ENCODE results near the gene DAAM1. TPM values are rescaled to one million over a fixed set of nuclear protein-coding genes. Genes with fewer than 3 reads are reported as not detected.

Gene DAAM1
- polyA plus RNA-seq, 2 of the 4 experiments (the other 2 are of a cell fraction), result 6.8 to 10.8 TPM

DNA sequence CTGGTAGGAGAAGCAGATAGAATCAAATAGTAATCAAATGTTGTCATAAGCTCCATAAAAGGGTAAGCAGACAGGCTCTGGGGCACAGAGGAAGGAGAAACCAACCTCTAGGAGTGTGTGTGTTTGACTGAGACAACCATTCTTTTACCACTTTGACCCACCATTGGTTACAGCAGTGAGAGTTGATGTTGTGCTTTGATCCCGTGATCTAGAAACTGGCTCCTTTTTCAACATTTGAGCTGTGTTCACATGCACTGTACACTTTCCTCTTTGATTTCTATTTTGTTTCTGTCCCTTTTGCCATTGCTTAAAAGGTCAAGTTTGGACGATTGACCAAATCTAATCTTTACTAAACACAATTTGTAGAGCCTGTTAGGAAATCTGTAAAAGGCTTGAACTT lies 108.0 kb downstream of the DAAM1 start:
- Histone ChIP-seq H3K9me3 (no peaks in the 10 kb centered on the region), H3K4me2 (no peak overlapping the region), H3K4me3 (no peak overlapping the region), H3K4me1 (no peaks in the 10 kb centered on the region), H3K27ac (no peak overlapping the region)
- DNase-seq (ENCODE audit: low read depth in 1 of 2, low spot score in 1 of 2), result no peak
- CTCF ChIA-PET, result interaction anchor here (1.3 to 1.6 kb wide), 2 partner anchors 33 to 34 kb away, joined by 3 read pairs; no protein-coding TSS in a partner anchor
- POLR2A ChIA-PET, result no interaction called here
- ATAC-seq, result no peak
- 89% methylated on average over 2 of the region's 2 CpGs for WGBS (ENCODE audit: missing lambda C conversion rate)
- FAIRE-seq, result no peak
- TF ChIP-seq ZFP36 (IDR thresholded peaks at IDR 0.05; ENCODE audit: borderline replicate concordance, partially characterized antibody), result no peak
- no peak for TF ChIP-seq MAZ (IDR thresholded peaks at IDR 0.05; ENCODE audit: borderline replicate concordance, low read depth, low read length)
- TF ChIP-seq TFCP2L1 (CRISPR knock-in tag; IDR thresholded peaks at IDR 0.05), result no peak
- TF ChIP-seq HOXA7 (CRISPR knock-in tag; IDR thresholded peaks at IDR 0.05), result no peak
- no peak for TF ChIP-seq NR3C1 (IDR thresholded peaks at IDR 0.05)
- no peak for TF ChIP-seq JUN (IDR thresholded peaks at IDR 0.05)
- TF ChIP-seq HOXB5 (CRISPR knock-in tag; IDR thresholded peaks at IDR 0.05), result no peak
- TF ChIP-seq KDM1A (IDR thresholded peaks at IDR 0.05; ENCODE audit: low read depth), result no peak
- no peak for TF ChIP-seq JUNB (IDR thresholded peaks at IDR 0.05)
- no peak for TF ChIP-seq HEYL (CRISPR knock-in tag; IDR thresholded peaks at IDR 0.05)

DNA sequence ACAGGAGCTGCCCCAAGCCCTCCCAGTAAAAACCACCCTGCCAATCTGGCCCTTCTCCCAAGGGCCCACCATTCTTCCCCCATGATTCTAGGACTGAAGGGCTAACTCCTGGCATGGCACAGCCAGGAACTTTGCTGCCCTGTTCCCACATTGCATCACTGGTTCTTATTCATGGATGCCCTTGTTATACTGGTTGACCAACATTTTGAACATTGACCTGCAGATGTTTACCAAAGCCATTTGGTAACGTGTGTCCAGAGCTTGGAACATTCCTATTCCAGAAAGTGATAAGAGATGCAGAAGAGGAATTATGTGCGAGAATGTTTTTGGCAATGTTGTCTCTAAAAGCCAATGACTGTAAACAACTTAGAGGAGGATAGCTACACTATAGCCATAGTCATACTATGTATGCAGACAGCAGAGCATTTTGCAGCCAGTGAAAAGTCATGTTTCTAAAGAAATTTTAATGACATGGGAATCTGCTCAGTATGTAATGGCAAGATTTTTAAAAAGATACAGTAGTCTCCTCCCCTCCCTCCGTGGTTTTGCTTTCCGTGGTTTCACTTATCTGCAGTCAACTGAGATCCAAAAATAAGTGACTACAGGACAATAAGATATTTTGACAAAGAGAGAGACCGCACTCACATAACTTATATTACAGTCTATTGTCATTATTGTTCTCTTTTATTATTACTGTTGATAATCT lies 108.8 kb downstream of the DAAM1 start:
- TF ChIP-seq HMGXB4 (CRISPR knock-in tag; IDR thresholded peaks at IDR 0.05; ENCODE audit: borderline replicate concordance) (no peak), BCL3 (IDR thresholded peaks at IDR 0.05) (no peak), PHF8 (IDR thresholded peaks at IDR 0.05; ENCODE audit: borderline replicate concordance, low read depth) (no peak), PBX3 (IDR thresholded peaks at IDR 0.05) (no peak), CHD4 (IDR thresholded peaks at IDR 0.05; ENCODE audit: borderline replicate concordance) (no peak), TP53 (CRISPR knock-in tag; IDR thresholded peaks at IDR 0.05) (no peak), CEBPB (IDR thresholded peaks at IDR 0.05) (no peak), CBX8 (IDR thresholded peaks at IDR 0.05) (no peak), MAZ (IDR thresholded peaks at IDR 0.05; ENCODE audit: borderline replicate concordance, low read depth, low read length) (no peak), RCOR1 (IDR thresholded peaks at IDR 0.05; ENCODE audit: low read depth, low read length) (no peak), BHLHE40 (IDR thresholded peaks at IDR 0.05; ENCODE audit: low read depth, low read length) (no peak), KDM5A (IDR thresholded peaks at IDR 0.05) (no peak), FOSL2 (IDR thresholded peaks at IDR 0.05) (no peak), FOSL2 (CRISPR knock-in tag; IDR thresholded peaks at IDR 0.05) (no peak), SMC3 (IDR thresholded peaks at IDR 0.05) (no peak), MAFK (IDR thresholded peaks at IDR 0.05; ENCODE audit: partially characterized antibody) (no peak), HDAC2 (IDR thresholded peaks at IDR 0.05) (no peak), EP300 (IDR thresholded peaks at IDR 0.05) (no peak), REST (IDR thresholded peaks at IDR 0.05) (no peak)
- no peak for DNase-seq (ENCODE audit: low read depth in 1 of 2, low spot score in 1 of 2)
- H3K4me1 ChIP-seq, result no peaks in the 10 kb centered on the region
- ChIA-PET CTCF (no interaction called here), POLR2A (no interaction called here)
- FAIRE-seq, result no peak
- H3K9me3 ChIP-seq, result no peaks in the 10 kb centered on the region
- ATAC-seq, result no peak
- no peak overlapping the region for H3K27ac ChIP-seq
- H3K4me3 ChIP-seq, result no peak overlapping the region
- H3K4me2 ChIP-seq, result no peak overlapping the region
- WGBS (ENCODE audit: missing lambda C conversion rate), result 85% methylated on average over 5 of the region's 5 CpGs

Data from A549 (cell line).